GM18858 (cell line): ENCODE data around the gene SNAP25.

Experiments used
- ATAC-seq: cut with Tn5 transposase; IDR thresholded peaks from one replicate; pipeline ENCODE4 v1.9.1; 2021; ENCODE audit not compliant: unreplicated experiment

Gene SNAP25

GRCh38 chr20:10300582-10301446, 82.2 kb downstream of the SNAP25 start:
- ATAC-seq, result no peak

GRCh38 chr20:10303852-10304251, 85.2 kb downstream of the SNAP25 start:
- ATAC-seq, result no peak

GRCh38 chr20:10304471-10305046, 85.9 kb downstream of the SNAP25 start:
- ATAC-seq, result no peak

- no peak for ATAC-seq
These were observed 88.1 kb downstream of the SNAP25 start for GRCh38 chr20:10306440-10307358.

- no peak for ATAC-seq
These were observed 88.7 kb downstream of the SNAP25 start for GRCh38 chr20:10307359-10307735.

- no peak for ATAC-seq
These were observed 90.0 kb downstream of the SNAP25 start for GRCh38 chr20:10308652-10309051.

GRCh38 chr20:10309326-10309725, 90.7 kb downstream of the SNAP25 start:
- ATAC-seq, result no peak

GRCh38 chr20:10312111-10312510, 93.5 kb downstream of the SNAP25 start:
- ATAC-seq, result no peak

GRCh38 chr20:10313215-10313614, 94.6 kb downstream of the SNAP25 start:
- no peak for ATAC-seq

GRCh38 chr20:10313701-10314100, 95.1 kb downstream of the SNAP25 start:
- ATAC-seq, result no peak

- no peak for ATAC-seq
These were observed 95.6 kb downstream of the SNAP25 start for GRCh38 chr20:10314198-10314597.

GRCh38 chr20:10315138-10315537, 96.5 kb downstream of the SNAP25 start:
- ATAC-seq, result no peak

- ATAC-seq, result no peak
These were observed 98.0 kb downstream of the SNAP25 start for GRCh38 chr20:10316582-10316981.

GRCh38 chr20:10318291-10319024, 99.8 kb downstream of the SNAP25 start:
- no peak for ATAC-seq

- no peak for ATAC-seq
These were observed 101.2 kb downstream of the SNAP25 start for GRCh38 chr20:10319855-10320254.

- ATAC-seq, result no peak
These were observed 102.6 kb downstream of the SNAP25 start for GRCh38 chr20:10321138-10321717.

- ATAC-seq, result no peak
These were observed 103.7 kb downstream of the SNAP25 start for GRCh38 chr20:10322073-10323012.

GRCh38 chr20:10323729-10324128, 105.1 kb downstream of the SNAP25 start:
- ATAC-seq, result no peak

GRCh38 chr20:10324198-10324847, 105.7 kb downstream of the SNAP25 start:
- no peak for ATAC-seq
